Activated T-cell treated with anti-CD3 and anti-CD28 coated beads, Interleukin-2, amount 50 U/mL, for 48 hours (primary cell): ENCODE results near the gene PHF20.
A peak's percentile ranks its signal among the peaks of the same experiment; 100 is the strongest.
"Not testable (repeated sequence)": the region's sequence is repeated elsewhere in the genome, so short reads cannot be mapped to it uniquely, and the experiment has no call there.

Source experiments
- DNase-seq, 2 experiments: peaks; one replicate each; pipeline ENCODE4 v3.0.0-alpha.2; 2020

Gene PHF20

GRCh38 chr20:35985806-35986205 is 214.0 kb downstream of the PHF20 start:
- DNase-seq, result no peak

- no peak for DNase-seq
These were observed 217.2 kb downstream of the PHF20 start for GRCh38 chr20:35988910-35989463.

GRCh38 chr20:35991142-35991771 is 219.4 kb downstream of the PHF20 start:
- no peak for DNase-seq

- DNase-seq, result peak; percentile 28 to 47
These were observed 221.0 kb downstream of the PHF20 start for GRCh38 chr20:35992713-35993335.

- peak; percentile 83 to 87 for DNase-seq
These were observed 223.2 kb downstream of the PHF20 start for GRCh38 chr20:35994994-35995453.

DNA sequence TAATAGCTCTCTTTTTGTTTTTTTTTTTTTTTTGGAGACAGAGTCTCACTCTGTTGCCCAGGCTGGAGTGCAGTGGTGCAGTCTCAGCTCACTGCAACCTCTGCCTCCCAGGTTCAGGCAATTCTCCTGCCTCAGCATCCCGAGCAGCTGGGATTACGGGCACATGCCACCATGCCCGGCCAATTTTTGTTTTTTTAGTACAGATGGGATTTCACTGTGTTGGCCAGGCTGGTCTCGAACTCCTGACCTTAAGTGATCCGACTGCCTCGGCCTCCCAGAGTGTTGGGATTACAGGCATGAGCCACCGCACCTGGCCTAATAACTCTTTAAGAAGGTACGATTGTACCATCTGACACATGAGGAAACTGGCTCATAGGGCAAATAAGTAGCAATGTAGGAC is 224.7 kb downstream of the PHF20 start:
- DNase-seq, result not testable (repeated sequence)
